Chondrocyte (in vitro differentiated cells): Measurements from ENCODE around the gene ZNF20. TPM values are rescaled to one million over a fixed set of nuclear protein-coding genes. Genes with fewer than 3 reads are reported as not detected.
A peak's percentile ranks its signal among the peaks of the same experiment; 100 is the strongest.

Source experiments
- DNase-seq: peaks from one replicate; pipeline ENCODE4 v3.0.0; 2021; ENCODE audit warnings: mixed read lengths, low spot score
- H3K27ac Mint-ChIP-seq: one replicate; pipeline ENCODE4 v1.8.0; 2021; ENCODE audit warnings: mild to moderate bottlenecking, moderate library complexity, mixed read lengths; ENCODE audit not compliant: unreplicated experiment
- H3K27me3 Mint-ChIP-seq: 2 replicates; pipeline ENCODE4 v1.8.0; 2021; ENCODE audit warnings: low read depth, mixed read lengths
- H3K36me3 Mint-ChIP-seq: 2 replicates; pipeline ENCODE4 v1.8.0; 2021; ENCODE audit warnings: low read depth, mixed read lengths
- H3K4me1 Mint-ChIP-seq: 2 replicates; pipeline ENCODE4 v1.8.0; 2021; ENCODE audit warnings: low read depth, mild to moderate bottlenecking, mixed read lengths
- H3K4me3 Mint-ChIP-seq: one replicate; pipeline ENCODE4 v1.8.0; 2021; ENCODE audit warnings: mild to moderate bottlenecking, moderate library complexity, mixed read lengths; ENCODE audit not compliant: unreplicated experiment
- H3K9me3 Mint-ChIP-seq: 2 replicates; pipeline ENCODE4 v1.8.0; 2021; ENCODE audit warnings: low read depth, mixed read lengths
- CTCF ChIP-seq: fragments of 200-600 bp; sonication (generic); IDR thresholded peaks from 2 replicates; pipeline ENCODE4 v1.5.0; 2021; ENCODE audit warnings: antibody characterized with exemption, mild to moderate bottlenecking, moderate library complexity
- total RNA-seq: library from RNA; stranded (reverse); gene quantifications from 3 replicates; pipeline ENCODE4 v1.2.1, GENCODE V29; 2021

Gene ZNF20
- total RNA-seq, 1 donor from 2014 or later: 2.0 TPM

- H3K27me3 Mint-ChIP-seq: no peaks in the 10 kb centered on the region
- H3K9me3 Mint-ChIP-seq: peaks cover 4% of the 10 kb centered on the region
- H3K36me3 Mint-ChIP-seq: peaks cover 18% of the 10 kb centered on the region
- peak overlapping the region; percentile 89 for H3K4me3 Mint-ChIP-seq
- no peak for TF ChIP-seq CTCF
- H3K4me1 Mint-ChIP-seq: peaks cover 21% of the 10 kb centered on the region
- peak overlapping the region; percentile 93 for H3K27ac Mint-ChIP-seq
- DNase-seq: no peak
These were observed 15.2 kb upstream of the ZNF20 start for GRCh38 chr19:12155324-12155860.

GRCh38 chr19:12145348-12145747, 5.2 kb upstream of the ZNF20 start:
- TF ChIP-seq CTCF: no peak
- DNase-seq: no peak
- H3K36me3 Mint-ChIP-seq: peaks cover 32% of the 10 kb centered on the region
- no peaks in the 10 kb centered on the region for H3K27me3 Mint-ChIP-seq
- no peak overlapping the region for H3K4me3 Mint-ChIP-seq
- peaks cover 10% of the 10 kb centered on the region for H3K4me1 Mint-ChIP-seq
- no peak overlapping the region for H3K27ac Mint-ChIP-seq
- H3K9me3 Mint-ChIP-seq: peaks cover 26% of the 10 kb centered on the region

GRCh38 chr19:12141405-12141736, 1.2 kb upstream of the ZNF20 start:
- Mint-ChIP-seq H3K27ac (peak overlapping the region; percentile 99), H3K4me3 (no peak overlapping the region), H3K9me3 (peaks cover 21% of the 10 kb centered on the region), H3K36me3 (peaks cover 27% of the 10 kb centered on the region), H3K27me3 (no peaks in the 10 kb centered on the region), H3K4me1 (peaks cover 25% of the 10 kb centered on the region)
- peak; percentile 63 for TF ChIP-seq CTCF
- DNase-seq: no peak

GRCh38 chr19:12140545-12141404, 625 bp upstream of the ZNF20 start:
- TF ChIP-seq CTCF: peak; percentile 92
- Mint-ChIP-seq H3K36me3 (peaks cover 23% of the 10 kb centered on the region), H3K27ac (peak overlapping the region; percentile 99)

GRCh38 chr19:12139269-12139668, 881 bp downstream of the ZNF20 start:
- Mint-ChIP-seq H3K4me1 (peaks cover 25% of the 10 kb centered on the region), H3K9me3 (peaks cover 12% of the 10 kb centered on the region), H3K27me3 (no peaks in the 10 kb centered on the region), H3K36me3 (peaks cover 26% of the 10 kb centered on the region), H3K4me3 (peak overlapping the region; percentile 95), H3K27ac (peak overlapping the region; percentile 99)
- no peak for DNase-seq
- no peak for TF ChIP-seq CTCF

More at GRCh38 chr19:12140545-12141404, 625 bp upstream of the ZNF20 start:
- Mint-ChIP-seq H3K9me3 (peaks cover 15% of the 10 kb centered on the region), H3K4me1 (peaks cover 25% of the 10 kb centered on the region), H3K4me3 (peak overlapping the region; percentile 95), H3K27me3 (no peaks in the 10 kb centered on the region)
- no peak for DNase-seq
